IgD-negative memory B cell (primary cell): ENCODE measurements around the gene IPP. TPM values are rescaled to one million over a fixed set of nuclear protein-coding genes. Genes with fewer than 3 reads are reported as not detected.
"Not testable (repeated sequence)": the region's sequence is repeated elsewhere in the genome, so short reads cannot be mapped to it uniquely, and the experiment has no call there.

Source experiments
- H3K27ac Mint-ChIP-seq, 3 donors: one replicate each; pipeline ENCODE4 v1.8.0; 2020 to 2022; ENCODE audit warnings: mild to moderate bottlenecking in 3 of 3, mixed read lengths in 3 of 3, moderate library complexity in 1 of 3
- H3K27me3 Mint-ChIP-seq: one replicate; pipeline ENCODE4 v1.8.0; 2021; ENCODE audit warnings: mixed read lengths
- H3K36me3 Mint-ChIP-seq: one replicate; pipeline ENCODE4 v1.8.0; 2020; ENCODE audit warnings: mild to moderate bottlenecking, mixed read lengths
- H3K4me1 Mint-ChIP-seq, 3 donors: one replicate each; pipeline ENCODE4 v1.8.0; 2020 to 2022; ENCODE audit warnings: mixed read lengths in 3 of 3, mild to moderate bottlenecking in 1 of 3
- H3K4me3 Mint-ChIP-seq, 4 donors: one replicate each; pipeline ENCODE4 v1.8.0; 2020 to 2022; ENCODE audit warnings: mild to moderate bottlenecking in 4 of 4, mixed read lengths in 4 of 4, moderate library complexity in 3 of 4
- H3K9me3 Mint-ChIP-seq, 3 donors: one replicate each; pipeline ENCODE4 v1.8.0; 2020 to 2021; ENCODE audit warnings: mixed read lengths in 3 of 3, mild to moderate bottlenecking in 1 of 3
- polyA plus RNA-seq: library from polyadenylated mRNA; unstranded; fragments of 300-500 nt; fragmentation: Illumina TruSeq; gene quantifications from one replicate; pipeline ENCODE4 v1.2.3, GENCODE V29; 2021

The IPP gene
- polyA plus RNA-seq, 1 donor from 2014 or later: 11.0 TPM

- peak overlapping the region in 2 of 4 donors; percentile 45 to 54 for H3K4me3 Mint-ChIP-seq
- H3K36me3 Mint-ChIP-seq: no peaks in the 10 kb centered on the region
- H3K27ac Mint-ChIP-seq: no peak overlapping the region
- no peaks in the 10 kb centered on the region for H3K27me3 Mint-ChIP-seq
- H3K9me3 Mint-ChIP-seq: no peaks in the 10 kb centered on the region
- H3K4me1 Mint-ChIP-seq: peaks cover 36 to 58% (median 48%) of the 10 kb centered on the region in 3 donors
Measured at GRCh38 chr1:45682942-45683341, 67.5 kb downstream of the IPP start.

GRCh38 chr1:45679123-45679522, 71.3 kb downstream of the IPP start:
- Mint-ChIP-seq H3K27ac (peak overlapping the region in 2 of 3 donors; percentile 59 to 62), H3K36me3 (no peaks in the 10 kb centered on the region), H3K4me1 (peaks cover 45 to 65% (median 63%) of the 10 kb centered on the region in 3 donors), H3K27me3 (no peaks in the 10 kb centered on the region), H3K4me3 (peak overlapping the region in 2 of 4 donors; percentile 25 to 65), H3K9me3 (no peaks in the 10 kb centered on the region)

GRCh38 chr1:45678489-45678888, 72.0 kb downstream of the IPP start:
- H3K27ac Mint-ChIP-seq: peak overlapping the region in 1 of 3 donors; percentile 31

GRCh38 chr1:45677751-45678245, 72.7 kb downstream of the IPP start:
- Mint-ChIP-seq H3K36me3 (peaks cover 2% of the 10 kb centered on the region), H3K4me1 (peaks cover 49 to 71% (median 69%) of the 10 kb centered on the region in 3 donors), H3K27me3 (no peaks in the 10 kb centered on the region), H3K9me3 (no peaks in the 10 kb centered on the region), H3K27ac (no peak overlapping the region), H3K4me3 (no peak overlapping the region)

More at GRCh38 chr1:45678489-45678888, 72.0 kb downstream of the IPP start:
- H3K9me3 Mint-ChIP-seq: no peaks in the 10 kb centered on the region
- no peaks in the 10 kb centered on the region for H3K27me3 Mint-ChIP-seq
- no peak overlapping the region for H3K4me3 Mint-ChIP-seq
- H3K4me1 Mint-ChIP-seq: peaks cover 45 to 66% (median 66%) of the 10 kb centered on the region in 3 donors
- H3K36me3 Mint-ChIP-seq: no peaks in the 10 kb centered on the region

GRCh38 chr1:45676553-45676952, 73.9 kb downstream of the IPP start:
- Mint-ChIP-seq H3K27ac (peak overlapping the region in 1 of 3 donors; percentile 57), H3K4me1 (peaks cover 55 to 67% (median 62%) of the 10 kb centered on the region in 3 donors)
- not testable (repeated sequence) for H3K9me3 Mint-ChIP-seq, H3K36me3 Mint-ChIP-seq, H3K4me3 Mint-ChIP-seq, H3K27me3 Mint-ChIP-seq

GRCh38 chr1:45674478-45674877, 76.0 kb downstream of the IPP start:
- H3K27me3 Mint-ChIP-seq: no peaks in the 10 kb centered on the region
- H3K4me1 Mint-ChIP-seq: peaks cover 54 to 65% (median 59%) of the 10 kb centered on the region in 3 donors
- H3K4me3 Mint-ChIP-seq: no peak overlapping the region
- no peaks in the 10 kb centered on the region for H3K9me3 Mint-ChIP-seq
- no peak overlapping the region for H3K27ac Mint-ChIP-seq
- H3K36me3 Mint-ChIP-seq: peaks cover 2% of the 10 kb centered on the region

GRCh38 chr1:45673956-45674355, 76.5 kb downstream of the IPP start:
- H3K4me1 Mint-ChIP-seq: peaks cover 48 to 62% (median 60%) of the 10 kb centered on the region in 3 donors
- H3K4me3 Mint-ChIP-seq: no peak overlapping the region
- H3K27ac Mint-ChIP-seq: no peak overlapping the region
- H3K36me3 Mint-ChIP-seq: peaks cover 2% of the 10 kb centered on the region
- no peaks in the 10 kb centered on the region for H3K9me3 Mint-ChIP-seq
- no peaks in the 10 kb centered on the region for H3K27me3 Mint-ChIP-seq

- Mint-ChIP-seq H3K27me3 (no peaks in the 10 kb centered on the region), H3K4me1 (peaks cover 41 to 51% (median 43%) of the 10 kb centered on the region in 3 donors), H3K27ac (peak overlapping the region in 1 of 3 donors; percentile 62), H3K36me3 (peaks cover 4% of the 10 kb centered on the region), H3K4me3 (no peak overlapping the region), H3K9me3 (no peaks in the 10 kb centered on the region)
Measured at GRCh38 chr1:45669859-45670655, 80.4 kb downstream of the IPP start.

GRCh38 chr1:45669379-45669778, 81.1 kb downstream of the IPP start:
- H3K9me3 Mint-ChIP-seq: no peaks in the 10 kb centered on the region
- H3K27me3 Mint-ChIP-seq: no peaks in the 10 kb centered on the region
- H3K4me1 Mint-ChIP-seq: peaks cover 36 to 47% (median 38%) of the 10 kb centered on the region in 3 donors
- no peak overlapping the region for H3K4me3 Mint-ChIP-seq
- peaks cover 4% of the 10 kb centered on the region for H3K36me3 Mint-ChIP-seq
- no peak overlapping the region for H3K27ac Mint-ChIP-seq

- Mint-ChIP-seq H3K4me1 (peaks cover 34 to 45% (median 36%) of the 10 kb centered on the region in 3 donors), H3K27ac (no peak overlapping the region), H3K27me3 (no peaks in the 10 kb centered on the region), H3K9me3 (no peaks in the 10 kb centered on the region), H3K36me3 (peaks cover 4% of the 10 kb centered on the region), H3K4me3 (no peak overlapping the region)
Measured at GRCh38 chr1:45668526-45668925, 81.9 kb downstream of the IPP start.

GRCh38 chr1:45667321-45668111, 82.9 kb downstream of the IPP start:
- no peak overlapping the region for H3K4me3 Mint-ChIP-seq
- peaks cover 30 to 38% (median 33%) of the 10 kb centered on the region in 3 donors for H3K4me1 Mint-ChIP-seq
- H3K27me3 Mint-ChIP-seq: no peaks in the 10 kb centered on the region
- peaks cover 2% of the 10 kb centered on the region for H3K36me3 Mint-ChIP-seq
- H3K9me3 Mint-ChIP-seq: no peaks in the 10 kb centered on the region
- peak overlapping the region in 2 of 3 donors; percentile 56 to 58 for H3K27ac Mint-ChIP-seq

GRCh38 chr1:45666836-45667235, 83.6 kb downstream of the IPP start:
- peaks cover 2% of the 10 kb centered on the region for H3K36me3 Mint-ChIP-seq
- H3K4me3 Mint-ChIP-seq: no peak overlapping the region
- H3K27ac Mint-ChIP-seq: no peak overlapping the region
- no peaks in the 10 kb centered on the region for H3K9me3 Mint-ChIP-seq
- no peaks in the 10 kb centered on the region for H3K27me3 Mint-ChIP-seq
- peaks cover 29 to 36% (median 30%) of the 10 kb centered on the region in 3 donors for H3K4me1 Mint-ChIP-seq

GRCh38 chr1:45660336-45660735, 90.1 kb downstream of the IPP start:
- no peaks in the 10 kb centered on the region for H3K9me3 Mint-ChIP-seq
- H3K27me3 Mint-ChIP-seq: no peaks in the 10 kb centered on the region
- H3K4me3 Mint-ChIP-seq: no peak overlapping the region
- H3K4me1 Mint-ChIP-seq: peaks cover 7 to 12% (median 9%) of the 10 kb centered on the region in 3 donors
- H3K27ac Mint-ChIP-seq: no peak overlapping the region
- peaks cover 2% of the 10 kb centered on the region for H3K36me3 Mint-ChIP-seq

- H3K4me1 Mint-ChIP-seq: peaks cover 4 to 9% (median 6%) of the 10 kb centered on the region in 3 donors
- no peak overlapping the region for H3K27ac Mint-ChIP-seq
- no peak overlapping the region for H3K4me3 Mint-ChIP-seq
- no peaks in the 10 kb centered on the region for H3K9me3 Mint-ChIP-seq
- no peaks in the 10 kb centered on the region for H3K27me3 Mint-ChIP-seq
- peaks cover 2% of the 10 kb centered on the region for H3K36me3 Mint-ChIP-seq
Measured at GRCh38 chr1:45659222-45659621, 91.2 kb downstream of the IPP start.

- H3K27me3 Mint-ChIP-seq: no peaks in the 10 kb centered on the region
- H3K27ac Mint-ChIP-seq: peak overlapping the region in 1 of 3 donors; percentile 55
- no peaks in the 10 kb centered on the region for H3K9me3 Mint-ChIP-seq
- peaks cover 3 to 8% (median 4%) of the 10 kb centered on the region in 3 donors for H3K4me1 Mint-ChIP-seq
- peaks cover 2% of the 10 kb centered on the region for H3K36me3 Mint-ChIP-seq
- H3K4me3 Mint-ChIP-seq: no peak overlapping the region
Measured at GRCh38 chr1:45658171-45658570, 92.3 kb downstream of the IPP start.
